ENCODE data around the gene AHCY.
"Not testable (repeated sequence)": the region's sequence is repeated elsewhere in the genome, so short reads cannot be mapped to it uniquely, and the experiment has no call there.

Gene AHCY

DNA sequence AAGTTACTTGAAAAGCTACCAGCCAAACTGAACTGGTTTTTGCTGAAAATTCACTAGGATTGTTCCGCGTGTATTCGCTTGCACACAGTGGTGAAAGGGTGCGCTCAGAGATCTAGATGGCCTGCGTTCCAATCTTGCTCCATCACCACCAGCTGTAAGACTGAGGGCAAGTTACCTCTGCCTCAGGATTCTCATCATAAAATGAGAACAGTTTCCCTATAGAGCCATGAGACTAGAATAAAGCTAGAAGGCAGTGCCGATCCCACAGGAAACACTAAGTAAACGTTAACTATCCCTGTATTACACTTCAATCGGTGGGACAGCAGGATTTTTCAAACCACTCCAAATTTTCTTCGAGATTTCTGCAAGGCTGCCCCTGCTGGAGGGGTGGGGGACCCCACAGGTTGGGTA lies 838 bp downstream of the AHCY start:
- Histone ChIP-seq H3K27me3 (ENCODE audit: low read depth, low read length) (no peaks in the 10 kb centered on the region), H3K9me3 (ENCODE audit: control insufficient read depth in 1 of 2, low read length in 2 of 2) (no peaks in the 10 kb centered on the region), H3K4me3 (ENCODE audit: low read depth in 1 of 2, low read length in 2 of 2) (peak overlapping the region; percentile 81 to 83), H3K4me1 (ENCODE audit: control insufficient read depth in 1 of 2, insufficient read depth in 2 of 2, low read length in 2 of 2) (peaks cover 8 to 19% of the 10 kb centered on the region in 2 donors), H3K36me3 (ENCODE audit: control insufficient read depth in 1 of 2, insufficient read depth in 2 of 2, low read length in 2 of 2) (no peaks in the 10 kb centered on the region), H3K27ac (ENCODE audit: low read length) (peak overlapping the region; percentile 88)

DNA sequence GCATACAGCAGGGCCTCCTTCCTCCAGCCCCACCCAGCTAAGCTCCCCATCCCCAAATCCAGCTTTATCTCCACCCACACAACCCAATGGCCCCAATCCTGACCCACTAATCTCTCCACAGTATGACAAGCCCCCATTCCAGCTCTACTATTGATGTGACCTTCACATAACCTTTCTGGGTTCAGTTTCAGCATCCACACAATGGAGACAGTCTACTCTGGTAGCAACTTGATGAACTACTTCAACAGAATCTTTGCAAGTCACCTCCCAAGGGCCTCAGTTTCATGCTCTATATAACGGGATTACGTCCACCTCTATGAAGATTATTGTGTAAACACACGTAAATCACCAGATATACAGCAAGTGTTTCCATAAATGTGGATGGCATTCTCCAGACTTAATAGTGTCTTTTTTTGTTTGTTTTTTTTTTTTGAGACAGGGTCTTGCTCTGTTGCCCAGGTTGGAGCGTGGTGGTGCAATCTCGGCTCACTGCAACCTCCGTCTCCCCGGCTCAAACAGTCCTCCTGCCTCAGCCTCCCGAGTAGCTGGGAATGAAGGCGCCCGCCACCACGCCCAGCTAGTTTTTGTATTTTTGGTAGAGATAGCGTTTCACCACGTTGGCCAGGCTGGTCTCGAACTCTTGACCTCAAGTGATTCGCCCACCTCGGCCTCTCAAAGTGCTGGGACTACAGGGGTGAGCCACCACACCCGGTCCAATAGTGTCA lies 1.4 kb downstream of the AHCY start:
- H3K4me3 ChIP-seq (ENCODE audit: low read depth in 1 of 2, low read length in 2 of 2): peak overlapping the region; percentile 81 to 83

DNA sequence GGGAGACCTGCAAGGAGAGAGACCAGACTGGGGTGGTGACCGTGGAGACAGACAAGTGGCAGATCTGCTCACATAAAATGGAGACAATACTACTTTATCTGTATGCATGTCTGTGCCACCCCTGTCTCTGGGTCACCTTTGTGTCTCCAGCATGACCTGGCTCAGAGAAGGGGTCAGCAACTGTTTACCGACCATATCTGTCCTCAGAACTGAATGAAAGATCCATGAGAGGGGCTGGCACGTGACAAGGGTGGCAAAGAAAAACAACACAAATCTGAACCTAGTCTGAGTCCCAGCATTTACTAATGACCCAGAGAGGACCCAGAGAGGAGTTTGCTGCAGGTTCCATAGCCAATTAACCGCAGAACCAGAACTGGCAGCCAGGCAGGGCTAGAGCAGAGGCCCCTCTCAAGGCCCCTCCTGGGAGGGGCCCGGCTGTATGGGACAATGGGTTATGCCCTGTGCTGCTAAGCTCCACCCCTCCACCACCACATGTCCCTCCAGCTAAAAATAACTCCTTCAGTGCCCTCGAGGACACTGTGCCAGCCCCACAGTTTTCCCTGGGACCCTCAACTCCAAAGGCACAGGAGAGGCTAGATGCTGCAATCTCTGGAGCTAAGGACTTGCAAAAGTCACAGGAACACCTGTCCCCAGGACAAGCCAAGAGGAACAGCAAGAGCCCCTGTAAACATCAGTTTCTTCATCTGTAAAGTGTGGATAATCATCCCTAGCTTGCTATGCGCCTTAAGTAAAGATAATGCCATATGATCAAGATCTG lies 2.2 kb downstream of the AHCY start:
- no peaks in the 10 kb centered on the region for H3K27me3 ChIP-seq (ENCODE audit: low read depth, low read length)
- no peak overlapping the region for H3K27ac ChIP-seq (ENCODE audit: low read length)
- H3K9me3 ChIP-seq (ENCODE audit: control insufficient read depth in 1 of 2, low read length in 2 of 2): no peaks in the 10 kb centered on the region
- H3K4me3 ChIP-seq (ENCODE audit: low read depth in 1 of 2, low read length in 2 of 2): peak overlapping the region in 1 of 2 donors; percentile 21
- peaks cover 8 to 19% of the 10 kb centered on the region in 2 donors for H3K4me1 ChIP-seq (ENCODE audit: control insufficient read depth in 1 of 2, insufficient read depth in 2 of 2, low read length in 2 of 2)
- no peaks in the 10 kb centered on the region for H3K36me3 ChIP-seq (ENCODE audit: control insufficient read depth in 1 of 2, insufficient read depth in 2 of 2, low read length in 2 of 2)

More for the DNA sequence above, 1.4 kb downstream of the AHCY start:
- H3K27ac ChIP-seq (ENCODE audit: low read length): peak overlapping the region; percentile 88
- H3K4me1 ChIP-seq (ENCODE audit: control insufficient read depth in 1 of 2, insufficient read depth in 2 of 2, low read length in 2 of 2): peaks cover 8 to 19% of the 10 kb centered on the region in 2 donors
- no peaks in the 10 kb centered on the region for H3K36me3 ChIP-seq (ENCODE audit: control insufficient read depth in 1 of 2, insufficient read depth in 2 of 2, low read length in 2 of 2)
- H3K27me3 ChIP-seq (ENCODE audit: low read depth, low read length): no peaks in the 10 kb centered on the region
- no peaks in the 10 kb centered on the region for H3K9me3 ChIP-seq (ENCODE audit: control insufficient read depth in 1 of 2, low read length in 2 of 2)

DNA sequence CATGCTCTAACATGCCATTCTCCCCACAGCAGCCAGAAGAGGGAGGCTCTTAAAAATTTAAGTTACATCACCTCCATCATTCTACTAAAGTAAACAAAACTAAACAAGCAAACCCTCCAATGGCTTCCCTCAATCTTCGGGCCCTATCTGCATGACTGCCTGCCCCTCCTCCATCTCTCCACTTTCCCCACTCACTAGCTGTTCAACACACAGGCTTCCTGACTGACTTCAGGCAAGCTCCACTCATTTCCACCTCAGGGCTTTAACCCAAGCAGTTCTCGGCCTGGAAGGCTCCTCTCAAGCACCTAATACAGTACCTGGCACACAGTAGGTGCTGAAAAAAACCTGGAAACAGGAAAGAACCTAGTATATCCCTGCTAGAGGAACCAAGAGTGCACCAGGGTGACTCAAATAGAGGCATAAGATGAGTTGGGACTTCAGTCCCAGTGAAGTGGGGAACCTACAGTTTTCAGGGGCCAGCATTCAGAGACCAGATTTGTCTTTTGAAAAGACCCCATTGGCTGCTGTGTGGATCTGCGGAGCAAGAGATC lies 2.8 kb downstream of the AHCY start:
- Histone ChIP-seq H3K36me3 (ENCODE audit: control insufficient read depth in 1 of 2, insufficient read depth in 2 of 2, low read length in 2 of 2) (peaks cover 0 to 3% of the 10 kb centered on the region in 2 donors), H3K27me3 (ENCODE audit: low read depth, low read length) (no peaks in the 10 kb centered on the region), H3K4me1 (ENCODE audit: control insufficient read depth in 1 of 2, insufficient read depth in 2 of 2, low read length in 2 of 2) (peaks cover 8 to 19% of the 10 kb centered on the region in 2 donors), H3K4me3 (ENCODE audit: low read depth in 1 of 2, low read length in 2 of 2) (no peak overlapping the region), H3K27ac (ENCODE audit: low read length) (no peak overlapping the region), H3K9me3 (ENCODE audit: control insufficient read depth in 1 of 2, low read length in 2 of 2) (no peaks in the 10 kb centered on the region)

DNA sequence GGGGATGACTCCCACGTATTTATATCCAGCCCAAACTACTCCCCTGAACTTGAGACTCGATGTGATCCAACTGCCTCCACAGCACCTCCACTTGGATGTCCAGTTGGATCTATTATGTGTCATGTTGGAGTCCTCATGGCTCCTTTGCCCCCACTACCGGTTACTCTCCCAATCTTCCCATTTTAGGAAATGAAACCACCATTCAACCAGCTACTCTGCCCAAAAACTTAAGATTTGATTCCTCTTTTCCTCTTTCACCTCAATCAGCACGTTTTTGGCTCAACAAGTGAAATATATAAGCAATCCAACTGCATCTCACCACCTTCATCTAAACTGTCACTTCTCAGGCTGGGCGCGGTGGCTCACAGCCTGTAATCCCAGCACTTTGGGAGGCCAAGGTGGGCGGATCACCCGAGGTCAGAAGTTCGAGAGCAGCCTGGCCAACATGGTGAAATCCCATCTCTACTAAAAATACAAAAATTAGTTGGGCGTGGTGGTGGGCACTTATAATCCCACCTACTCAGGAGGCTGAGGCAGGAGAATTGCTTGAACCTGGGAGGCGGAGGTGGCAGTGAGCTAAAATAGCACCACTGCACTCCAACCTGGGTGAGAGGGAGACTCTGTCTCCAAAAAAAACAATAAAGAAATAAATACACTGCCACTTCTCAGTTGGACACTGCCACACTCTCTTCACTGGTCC lies 3.4 kb downstream of the AHCY start:
- Histone ChIP-seq H3K27me3 (ENCODE audit: low read depth, low read length) (no peaks in the 10 kb centered on the region), H3K36me3 (ENCODE audit: control insufficient read depth in 1 of 2, insufficient read depth in 2 of 2, low read length in 2 of 2) (peaks cover 3 to 9% of the 10 kb centered on the region in 2 donors), H3K9me3 (ENCODE audit: control insufficient read depth in 1 of 2, low read length in 2 of 2) (no peaks in the 10 kb centered on the region), H3K4me3 (ENCODE audit: low read depth in 1 of 2, low read length in 2 of 2) (no peak overlapping the region), H3K27ac (ENCODE audit: low read length) (no peak overlapping the region), H3K4me1 (ENCODE audit: control insufficient read depth in 1 of 2, insufficient read depth in 2 of 2, low read length in 2 of 2) (peaks cover 8 to 19% of the 10 kb centered on the region in 2 donors)

DNA sequence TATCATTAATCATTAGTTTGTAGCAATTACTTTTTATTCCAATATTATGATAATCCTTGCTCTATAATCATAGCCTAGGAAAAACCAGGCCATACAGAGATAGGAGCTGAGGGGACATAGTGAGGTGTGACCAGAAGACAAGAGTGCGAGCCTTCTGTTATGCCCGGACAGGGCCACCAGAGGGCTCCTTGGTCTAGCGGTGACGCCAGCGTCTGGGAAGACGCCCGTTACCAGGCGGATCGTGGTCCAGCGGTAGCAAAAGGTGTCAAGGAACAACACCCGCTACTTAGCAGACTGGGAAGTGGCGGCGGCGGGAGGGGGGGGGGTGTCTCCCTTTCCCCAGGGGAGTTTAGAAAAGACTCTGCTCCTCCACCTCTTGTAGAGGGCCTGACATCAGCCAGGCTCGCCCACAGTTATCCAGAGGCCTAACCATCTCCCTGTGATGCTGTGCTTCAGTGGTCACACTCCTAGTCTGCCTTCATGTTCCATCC lies 4.8 kb downstream of the AHCY start:
- H3K9me3 ChIP-seq (ENCODE audit: control insufficient read depth in 1 of 2, low read length in 2 of 2); H3K4me3 ChIP-seq (ENCODE audit: low read depth in 1 of 2, low read length in 2 of 2); H3K27ac ChIP-seq (ENCODE audit: low read length); H3K27me3 ChIP-seq (ENCODE audit: low read depth, low read length): not testable (repeated sequence)
- Histone ChIP-seq H3K4me1 (ENCODE audit: control insufficient read depth in 1 of 2, insufficient read depth in 2 of 2, low read length in 2 of 2) (peaks cover 8 to 19% of the 10 kb centered on the region in 2 donors), H3K36me3 (ENCODE audit: control insufficient read depth in 1 of 2, insufficient read depth in 2 of 2, low read length in 2 of 2) (peaks cover 5 to 15% of the 10 kb centered on the region in 2 donors)

DNA sequence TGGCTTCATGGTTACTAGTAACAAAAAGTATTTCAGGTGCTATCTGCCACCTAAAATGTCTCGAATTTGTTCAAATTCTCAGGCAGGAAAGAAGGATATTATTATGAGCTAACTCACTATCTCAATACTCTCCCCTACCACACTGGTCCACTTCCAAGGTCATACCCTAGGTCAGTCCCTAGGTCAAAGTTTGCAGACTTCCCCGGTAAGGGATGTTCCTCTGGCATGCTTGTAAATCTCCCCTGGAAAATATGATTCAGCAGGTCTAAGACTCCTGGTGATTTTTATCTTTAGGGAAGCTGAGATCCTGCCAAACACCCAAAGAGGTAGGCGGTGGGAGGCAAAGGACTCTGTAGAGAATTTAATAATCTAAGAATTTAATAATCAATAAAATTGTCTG lies 6.7 kb downstream of the AHCY start:
- Histone ChIP-seq H3K36me3 (ENCODE audit: control insufficient read depth in 1 of 2, insufficient read depth in 2 of 2, low read length in 2 of 2) (peaks cover 11 to 31% of the 10 kb centered on the region in 2 donors), H3K27me3 (ENCODE audit: low read depth, low read length) (no peaks in the 10 kb centered on the region), H3K9me3 (ENCODE audit: control insufficient read depth in 1 of 2, low read length in 2 of 2) (no peaks in the 10 kb centered on the region), H3K4me3 (ENCODE audit: low read depth in 1 of 2, low read length in 2 of 2) (no peak overlapping the region), H3K4me1 (ENCODE audit: control insufficient read depth in 1 of 2, insufficient read depth in 2 of 2, low read length in 2 of 2) (peaks cover 5 to 10% of the 10 kb centered on the region in 2 donors), H3K27ac (ENCODE audit: low read length) (no peak overlapping the region)

DNA sequence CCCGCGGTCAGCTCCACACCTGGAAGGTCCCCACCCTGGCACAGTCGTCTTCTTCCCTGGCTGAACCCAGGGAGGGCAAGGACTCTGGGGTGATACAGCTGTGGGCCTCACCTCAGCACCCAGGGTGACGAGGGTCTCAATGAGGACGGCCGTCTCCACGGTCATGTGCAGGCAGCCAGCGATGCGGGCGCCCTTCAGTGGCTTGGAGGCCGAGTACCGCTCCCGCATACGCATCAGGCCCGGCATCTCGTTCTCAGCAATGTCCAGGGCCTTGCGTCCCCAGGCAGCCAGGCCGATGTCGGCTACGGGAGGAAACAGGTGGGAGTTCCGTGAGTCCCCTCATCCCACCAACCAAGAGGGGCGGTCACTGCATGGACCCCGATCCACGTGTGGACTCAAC lies 7.9 kb downstream of the AHCY start:
- no peaks in the 10 kb centered on the region for H3K4me1 ChIP-seq (ENCODE audit: control insufficient read depth in 1 of 2, insufficient read depth in 2 of 2, low read length in 2 of 2)
- H3K36me3 ChIP-seq (ENCODE audit: control insufficient read depth in 1 of 2, insufficient read depth in 2 of 2, low read length in 2 of 2): peaks cover 23 to 42% of the 10 kb centered on the region in 2 donors
- no peaks in the 10 kb centered on the region for H3K9me3 ChIP-seq (ENCODE audit: control insufficient read depth in 1 of 2, low read length in 2 of 2)
- H3K27ac ChIP-seq (ENCODE audit: low read length): no peak overlapping the region
- no peaks in the 10 kb centered on the region for H3K27me3 ChIP-seq (ENCODE audit: low read depth, low read length)
- no peak overlapping the region for H3K4me3 ChIP-seq (ENCODE audit: low read depth in 1 of 2, low read length in 2 of 2)

DNA sequence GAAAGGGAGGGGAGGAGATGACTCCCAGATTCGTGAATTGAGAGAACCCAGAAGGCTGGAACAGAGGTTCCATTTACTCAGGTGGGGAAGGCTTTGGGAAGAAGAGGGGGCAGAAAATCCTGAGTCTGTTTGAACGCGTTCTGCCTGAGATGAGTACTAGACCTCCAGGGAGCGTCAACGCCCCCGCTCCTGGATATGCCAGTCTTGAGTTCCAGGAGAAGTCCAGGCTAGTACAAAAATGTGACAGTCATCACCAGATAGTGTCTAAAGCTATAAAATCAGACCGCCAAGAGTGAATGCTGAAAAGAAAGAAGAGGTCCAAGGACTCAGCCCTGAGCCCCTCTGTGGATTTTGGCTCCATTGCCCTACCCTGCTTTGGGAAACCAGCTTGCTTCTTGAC lies 8.6 kb downstream of the AHCY start:
- Histone ChIP-seq H3K27me3 (ENCODE audit: low read depth, low read length) (no peaks in the 10 kb centered on the region), H3K36me3 (ENCODE audit: control insufficient read depth in 1 of 2, insufficient read depth in 2 of 2, low read length in 2 of 2) (peaks cover 28 to 49% of the 10 kb centered on the region in 2 donors), H3K27ac (ENCODE audit: low read length) (no peak overlapping the region), H3K4me3 (ENCODE audit: low read depth in 1 of 2, low read length in 2 of 2) (no peak overlapping the region), H3K9me3 (ENCODE audit: control insufficient read depth in 1 of 2, low read length in 2 of 2) (no peaks in the 10 kb centered on the region), H3K4me1 (ENCODE audit: control insufficient read depth in 1 of 2, insufficient read depth in 2 of 2, low read length in 2 of 2) (no peaks in the 10 kb centered on the region)

DNA sequence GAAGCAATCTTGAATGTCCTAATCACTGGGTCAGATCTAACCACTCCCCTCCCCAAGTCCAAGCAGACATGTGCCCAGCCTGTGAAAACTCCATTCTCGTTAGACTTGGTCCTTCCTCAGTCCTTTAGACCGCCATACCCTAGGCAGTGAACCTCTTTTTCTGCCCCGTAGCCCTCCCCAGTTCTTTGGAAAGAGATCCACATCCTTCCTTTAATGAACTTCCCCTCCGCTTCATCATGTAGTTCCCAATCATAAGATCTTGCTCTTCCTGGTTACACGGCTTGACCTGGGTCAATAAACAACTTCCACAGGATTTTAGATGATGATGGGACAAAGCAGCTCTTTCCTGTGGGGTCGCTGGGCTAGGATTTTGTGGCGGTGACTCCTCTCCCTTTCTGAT lies 9.6 kb downstream of the AHCY start:
- Histone ChIP-seq H3K27me3 (ENCODE audit: low read depth, low read length) (no peaks in the 10 kb centered on the region), H3K27ac (ENCODE audit: low read length) (no peak overlapping the region), H3K4me3 (ENCODE audit: low read depth in 1 of 2, low read length in 2 of 2) (no peak overlapping the region), H3K36me3 (ENCODE audit: control insufficient read depth in 1 of 2, insufficient read depth in 2 of 2, low read length in 2 of 2) (peaks cover 28 to 51% of the 10 kb centered on the region in 2 donors), H3K9me3 (ENCODE audit: control insufficient read depth in 1 of 2, low read length in 2 of 2) (no peaks in the 10 kb centered on the region), H3K4me1 (ENCODE audit: control insufficient read depth in 1 of 2, insufficient read depth in 2 of 2, low read length in 2 of 2) (no peaks in the 10 kb centered on the region)

DNA sequence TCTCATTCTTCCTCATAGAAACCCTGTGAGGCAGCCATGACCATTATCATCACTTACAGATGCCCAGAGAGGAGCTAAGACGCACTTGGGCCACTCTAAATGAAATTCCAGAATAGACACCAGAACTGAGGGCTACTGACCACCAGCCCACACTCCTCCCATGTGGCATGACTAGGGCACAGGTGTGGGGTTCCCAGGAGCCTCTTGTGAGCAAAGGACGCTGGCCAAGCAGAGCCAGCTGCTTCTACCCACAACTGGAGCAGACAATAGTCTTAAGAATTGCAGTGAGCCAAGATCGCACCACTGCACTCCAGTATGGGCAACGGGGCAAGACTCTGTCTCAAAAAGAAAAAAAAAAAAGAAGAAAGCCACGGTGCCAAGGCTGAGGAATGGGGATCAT lies 10.0 kb downstream of the AHCY start:
- no peaks in the 10 kb centered on the region for H3K4me1 ChIP-seq (ENCODE audit: control insufficient read depth in 1 of 2, insufficient read depth in 2 of 2, low read length in 2 of 2)
- H3K27me3 ChIP-seq (ENCODE audit: low read depth, low read length): no peaks in the 10 kb centered on the region
- H3K36me3 ChIP-seq (ENCODE audit: control insufficient read depth in 1 of 2, insufficient read depth in 2 of 2, low read length in 2 of 2): peaks cover 28 to 56% of the 10 kb centered on the region in 2 donors
- no peak overlapping the region for H3K4me3 ChIP-seq (ENCODE audit: low read depth in 1 of 2, low read length in 2 of 2)
- H3K27ac ChIP-seq (ENCODE audit: low read length): no peak overlapping the region
- H3K9me3 ChIP-seq (ENCODE audit: control insufficient read depth in 1 of 2, low read length in 2 of 2): no peaks in the 10 kb centered on the region
